MM.1S (cell line): ENCODE data around the gene AQP12A.

Experiments used
- DNase-seq: peaks from one replicate; pipeline ENCODE4 v3.0.0-alpha.2; 2015
- H2AFZ ChIP-seq: fragments of 300-600 bp; sonication (generic); 2 replicates; pipeline ENCODE4 v1.6.0; 2016; ENCODE audit warnings: antibody characterized with exemption, low read length
- H3F3A ChIP-seq: fragments of 300-600 bp; sonication (generic); 2 replicates; pipeline ENCODE4 v1.6.1; 2016; ENCODE audit warnings: mild to moderate bottlenecking, antibody characterized with exemption, low read length, moderate library complexity, mixed read lengths; ENCODE audit not compliant: insufficient read depth
- H3K27ac ChIP-seq: fragments of 300-600 bp; sonication (generic); 2 replicates; pipeline ENCODE4 v1.5.1; 2016; ENCODE audit warnings: mild to moderate bottlenecking, low read length
- H3K27me3 ChIP-seq: fragments of 300-600 bp; sonication (generic); replicated peaks from 2 replicates; pipeline ENCODE4 v1.6.0; 2016; ENCODE audit warnings: low read length; ENCODE audit not compliant: insufficient read depth
- H3K36me3 ChIP-seq: fragments of 300-600 bp; sonication (generic); replicated peaks from 2 replicates; pipeline ENCODE4 v1.6.1; 2016; ENCODE audit warnings: mild to moderate bottlenecking, low read length, mixed read lengths; ENCODE audit not compliant: insufficient read depth
- H3K4me1 ChIP-seq: fragments of 300-600 bp; sonication (generic); 2 replicates; pipeline ENCODE4 v1.6.1; 2016; ENCODE audit warnings: low read length, mixed read lengths
- H3K4me2 ChIP-seq: fragments of 300-600 bp; sonication (generic); 2 replicates; pipeline ENCODE4 v1.6.0; 2016; ENCODE audit warnings: low read depth, low read length
- H3K4me3 ChIP-seq: fragments of 300-600 bp; sonication (generic); 2 replicates; pipeline ENCODE4 v1.5.1; 2016; ENCODE audit warnings: low read length, mixed read lengths
- H3K79me2 ChIP-seq: fragments of 300-600 bp; sonication (generic); 2 replicates; pipeline ENCODE4 v1.6.1; 2016; ENCODE audit warnings: mixed run types, low read length, mixed read lengths
- H3K9ac ChIP-seq: fragments of 300-600 bp; sonication (generic); 2 replicates; pipeline ENCODE4 v1.6.1; 2016; ENCODE audit warnings: low read length, mixed read lengths
- H3K9me2 ChIP-seq: fragments of 300-600 bp; sonication (generic); replicated peaks from 2 replicates; pipeline ENCODE4 v1.6.1; 2016; ENCODE audit warnings: mild to moderate bottlenecking, low read length, mixed read lengths; ENCODE audit not compliant: insufficient read depth
- H3K9me3 ChIP-seq: fragments of 300-600 bp; sonication (generic); replicated peaks from 2 replicates; pipeline ENCODE4 v1.6.1; 2016; ENCODE audit warnings: mild to moderate bottlenecking, low read length, mixed read lengths; ENCODE audit not compliant: insufficient read depth
- H4K20me1 ChIP-seq: fragments of 300-600 bp; sonication (generic); 2 replicates; pipeline ENCODE4 v1.6.1; 2016; ENCODE audit warnings: mild to moderate bottlenecking, low read length, moderate library complexity, mixed read lengths; ENCODE audit not compliant: insufficient read depth
- CTCF ChIP-seq: fragments of 300-600 bp; sonication (generic); IDR thresholded peaks from 2 replicates; pipeline ENCODE4 v1.5.1; 2016; ENCODE audit warnings: antibody characterized with exemption, low read length, mixed read lengths
- EZH2 ChIP-seq: fragments of 300-600 bp; sonication (generic); optimal IDR thresholded peaks from 2 replicates; pipeline ENCODE3; 2017; ENCODE audit warnings: low read depth, mild to moderate bottlenecking, antibody characterized with exemption, low read length, mixed read lengths
- EZH2phosphoT487 ChIP-seq: fragments of 300-600 bp; sonication (generic); IDR thresholded peaks from 2 replicates; pipeline ENCODE4 v1.6.1; 2018; ENCODE audit warnings: antibody characterized with exemption, low read length

AQP12A gene

GRCh38 chr2:240643093-240643810, 48.4 kb upstream of the AQP12A start:
- Histone ChIP-seq H3K79me2 (no peaks in the 10 kb centered on the region), H3K27me3 (peaks cover 19% of the 10 kb centered on the region), H3K36me3 (no peaks in the 10 kb centered on the region), H3K4me1 (no peaks in the 10 kb centered on the region), H2AFZ (no peak overlapping the region), H3K27ac (no peak overlapping the region), H3K9ac (no peak overlapping the region), H3K4me2 (no peak overlapping the region), H3F3A (no peaks in the 10 kb centered on the region), H3K9me3 (no peaks in the 10 kb centered on the region), H3K4me3 (no peak overlapping the region), H4K20me1 (no peaks in the 10 kb centered on the region), H3K9me2 (no peaks in the 10 kb centered on the region)
- TF ChIP-seq EZH2 (no peak), EZH2phosphoT487 (no peak), CTCF (no peak)
- no peak for DNase-seq

GRCh38 chr2:240643811-240644150, 47.9 kb upstream of the AQP12A start:
- H3F3A ChIP-seq = no peaks in the 10 kb centered on the region
- H3K4me1 ChIP-seq = no peaks in the 10 kb centered on the region
- TF ChIP-seq EZH2 = no peak
- TF ChIP-seq EZH2phosphoT487 = no peak
- TF ChIP-seq CTCF = no peak

GRCh38 chr2:240644171-240644651, 47.5 kb upstream of the AQP12A start:
- Histone ChIP-seq H2AFZ (no peak overlapping the region), H4K20me1 (no peaks in the 10 kb centered on the region), H3K27ac (no peak overlapping the region), H3K9me3 (no peaks in the 10 kb centered on the region), H3K4me3 (no peak overlapping the region), H3K27me3 (peaks cover 22% of the 10 kb centered on the region), H3K9ac (no peak overlapping the region), H3K9me2 (no peaks in the 10 kb centered on the region), H3K79me2 (no peaks in the 10 kb centered on the region), H3F3A (no peaks in the 10 kb centered on the region), H3K4me1 (no peaks in the 10 kb centered on the region), H3K4me2 (no peak overlapping the region), H3K36me3 (no peaks in the 10 kb centered on the region)
- TF ChIP-seq CTCF (no peak), EZH2 (no peak), EZH2phosphoT487 (no peak)
- DNase-seq = no peak

More at GRCh38 chr2:240643811-240644150, 47.9 kb upstream of the AQP12A start:
- Histone ChIP-seq H3K36me3 (no peaks in the 10 kb centered on the region), H4K20me1 (no peaks in the 10 kb centered on the region), H3K9me3 (no peaks in the 10 kb centered on the region), H3K9me2 (no peaks in the 10 kb centered on the region), H3K4me2 (no peak overlapping the region), H3K9ac (no peak overlapping the region), H3K79me2 (no peaks in the 10 kb centered on the region), H3K27ac (no peak overlapping the region), H3K4me3 (no peak overlapping the region), H2AFZ (no peak overlapping the region), H3K27me3 (peaks cover 19% of the 10 kb centered on the region)
- no peak for DNase-seq
